ENCODE measurements around the gene FTSJ3.

The FTSJ3 gene

DNA sequence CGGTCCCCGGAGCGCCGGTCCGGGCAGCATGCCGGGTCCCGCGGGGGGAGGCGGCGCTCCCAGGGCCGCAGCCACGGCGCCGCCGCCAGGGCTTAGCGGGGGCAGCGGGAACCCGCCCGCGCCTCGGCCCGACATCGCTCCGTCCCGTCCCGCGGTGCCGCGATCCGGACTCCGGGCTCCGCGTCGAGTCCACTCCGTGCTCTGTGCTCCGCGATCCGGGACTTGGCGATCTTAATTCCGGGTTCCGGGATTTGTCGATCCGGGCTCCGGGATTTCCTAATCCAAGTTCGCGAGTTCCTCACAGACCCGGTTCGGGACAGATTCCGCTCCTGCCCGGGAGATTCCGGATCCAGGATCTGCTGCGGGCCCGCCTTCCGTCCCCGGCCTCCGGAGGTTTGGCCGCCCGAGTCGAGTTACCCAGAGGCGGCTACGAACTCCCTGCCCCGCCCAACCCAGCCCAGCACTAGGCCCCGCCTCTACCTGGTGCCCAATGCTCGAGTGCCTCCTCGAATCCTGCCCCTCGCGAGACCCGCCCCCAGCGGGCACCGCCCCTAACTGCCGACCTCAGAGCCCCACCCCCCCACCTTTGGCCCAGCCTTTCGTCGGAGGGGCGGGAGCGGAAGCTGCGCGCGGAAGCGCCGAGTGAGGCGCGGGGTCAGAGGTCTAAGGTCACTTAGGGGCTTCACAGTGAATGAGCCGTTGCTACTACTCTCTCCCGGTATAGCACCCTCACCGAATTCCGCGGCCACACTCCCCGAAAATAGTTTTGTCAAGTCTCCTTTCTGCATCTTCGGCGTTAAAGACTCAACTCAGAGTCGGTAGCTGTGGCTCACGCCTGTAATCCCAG is 15.3 kb upstream of the FTSJ3 start, which contains the start of gene SMARCD2:
Gene SMARCD2 (minus strand): TSS at position 146 of the 847 bp plus-strand sequence. CDS start 11 bp downstream, at position 135.
- Histone ChIP-seq H4K20me1 (peaks cover 33 to 47% (median 42%) of the 10 kb centered on the region in 11 experiments), H3K4me1 (peaks cover 48 to 60% (median 58%) of the 10 kb centered on the region in 10 experiments), H3K9ac (peak within 1 kb of the TSS; percentile 93 to 99 (median 96)), H3K9me3 (replicated peaks in 1 of 11) (peaks cover 0 to 3% (median 0%) of the 10 kb centered on the region in 11 experiments; a peak in 5 of 22 replicates), H3K27ac (peak within 1 kb of the TSS; percentile 90 to 98 (median 96)), H3K27me3 (no peaks in the 10 kb centered on the region), H3K36me3 (peaks cover 0 to 12% (median 7%) of the 10 kb centered on the region in 11 experiments; a peak in 17 of 22 replicates), H3K4me3 (peak within 1 kb of the TSS; percentile 78 to 100 (median 95)), H3K4me2 (peak within 1 kb of the TSS; percentile 97 to 100 (median 99))
- no peak for TF ChIP-seq Cebpa-rat (IDR thresholded peaks at IDR 0.05)

DNA sequence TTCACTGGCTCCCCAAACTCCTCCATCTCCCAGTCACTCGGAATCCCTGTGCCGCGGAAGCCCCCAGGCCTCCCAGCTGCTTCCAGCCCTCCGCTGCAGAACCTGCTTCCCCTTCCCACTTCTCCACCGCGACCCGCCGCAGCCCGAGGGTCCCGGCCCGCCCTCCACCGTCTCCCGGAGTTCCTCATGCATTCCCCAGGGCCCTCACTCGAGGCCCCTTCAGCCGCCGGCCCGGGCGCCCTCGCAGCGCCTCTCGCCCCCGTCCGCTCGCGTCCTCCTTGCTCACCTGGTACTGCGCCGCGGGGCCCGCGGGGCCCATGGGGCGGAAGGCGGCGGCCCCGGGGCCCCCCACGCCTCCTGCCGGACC is 14.7 kb upstream of the FTSJ3 start:
- TF ChIP-seq Cebpa-rat (IDR thresholded peaks at IDR 0.05): no peak
- Histone ChIP-seq H3K4me1 (peaks cover 53 to 67% (median 64%) of the 10 kb centered on the region in 10 experiments), H3K4me2 (peak overlapping the region; percentile 97 to 100 (median 99)), H3K9ac (peak overlapping the region; percentile 93 to 99 (median 96)), H4K20me1 (peaks cover 39 to 53% (median 48%) of the 10 kb centered on the region in 11 experiments), H3K4me3 (peak overlapping the region; percentile 78 to 100 (median 95)), H3K36me3 (peaks cover 5 to 18% (median 13%) of the 10 kb centered on the region in 11 experiments), H3K27ac (peak overlapping the region; percentile 90 to 98 (median 96)), H3K9me3 (replicated peaks in 1 of 11) (no peaks in the 10 kb centered on the region), H3K27me3 (no peaks in the 10 kb centered on the region)

- peak overlapping the region; percentile 78 to 100 (median 95) for H3K4me3 ChIP-seq
- TF ChIP-seq Cebpa-rat (IDR thresholded peaks at IDR 0.05): no peak
- H4K20me1 ChIP-seq: peaks cover 45 to 59% (median 54%) of the 10 kb centered on the region in 11 experiments
These were observed 14.1 kb upstream of the FTSJ3 start for GRCh38 chr17:63841350-63842172.

DNA sequence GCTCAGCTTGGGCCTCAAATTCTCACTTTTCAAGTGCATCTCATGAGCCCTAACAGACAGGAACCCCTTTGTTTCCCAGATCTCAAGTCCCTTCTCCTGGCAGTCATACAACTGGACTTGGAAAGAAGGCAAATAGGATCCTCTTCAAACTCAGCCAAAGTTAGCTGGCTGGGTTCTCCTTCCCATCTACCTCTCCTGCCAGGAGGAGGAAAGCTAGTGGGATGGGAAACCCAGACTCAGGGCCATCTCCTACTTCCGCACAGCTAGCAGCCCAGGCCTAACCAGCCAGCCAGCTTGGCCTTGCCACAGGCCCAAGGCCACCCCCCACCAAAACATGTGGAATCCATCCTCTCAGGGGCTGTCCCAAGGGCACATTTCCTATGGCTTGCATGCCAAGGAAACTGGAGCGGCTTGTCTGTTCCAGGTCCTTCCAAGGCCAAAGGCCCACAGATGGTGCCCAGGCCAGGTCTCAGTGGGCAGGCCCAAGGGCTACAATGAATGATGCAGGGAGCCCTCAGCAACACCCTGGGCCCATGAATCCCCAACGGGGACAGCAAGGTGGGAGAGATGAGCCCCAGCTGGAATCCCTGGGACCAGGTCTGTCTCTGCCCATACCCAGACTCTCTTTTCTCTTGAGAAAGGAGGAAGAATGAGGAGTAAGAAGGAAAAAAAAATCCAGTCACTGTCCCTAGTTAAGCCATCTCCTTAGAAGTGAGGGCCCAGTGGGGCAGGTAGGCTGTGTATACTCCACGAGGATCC is 13.3 kb upstream of the FTSJ3 start:
- no peak for TF ChIP-seq Cebpa-rat (IDR thresholded peaks at IDR 0.05)
- Histone ChIP-seq H3K4me3 (peak overlapping the region; percentile 78 to 100 (median 95)), H3K9me3 (replicated peaks in 1 of 11) (no peaks in the 10 kb centered on the region), H3K27me3 (no peaks in the 10 kb centered on the region), H3K9ac (peak overlapping the region; percentile 93 to 99 (median 96)), H3K36me3 (peaks cover 19 to 32% (median 27%) of the 10 kb centered on the region in 11 experiments), H3K27ac (peak overlapping the region; percentile 45 to 98 (median 96)), H3K4me2 (peak overlapping the region; percentile 97 to 100 (median 99)), H4K20me1 (peaks cover 52 to 67% (median 62%) of the 10 kb centered on the region in 11 experiments), H3K4me1 (peaks cover 54 to 79% (median 75%) of the 10 kb centered on the region in 10 experiments)

More at GRCh38 chr17:63841350-63842172, 14.1 kb upstream of the FTSJ3 start:
- Histone ChIP-seq H3K36me3 (peaks cover 11 to 24% (median 19%) of the 10 kb centered on the region in 11 experiments), H3K27me3 (no peaks in the 10 kb centered on the region), H3K9ac (peak overlapping the region; percentile 93 to 99 (median 96)), H3K4me1 (peaks cover 53 to 72% (median 70%) of the 10 kb centered on the region in 10 experiments), H3K4me2 (peak overlapping the region; percentile 97 to 100 (median 99)), H3K9me3 (replicated peaks in 1 of 11) (no peaks in the 10 kb centered on the region), H3K27ac (peak overlapping the region; percentile 90 to 98 (median 96))

DNA sequence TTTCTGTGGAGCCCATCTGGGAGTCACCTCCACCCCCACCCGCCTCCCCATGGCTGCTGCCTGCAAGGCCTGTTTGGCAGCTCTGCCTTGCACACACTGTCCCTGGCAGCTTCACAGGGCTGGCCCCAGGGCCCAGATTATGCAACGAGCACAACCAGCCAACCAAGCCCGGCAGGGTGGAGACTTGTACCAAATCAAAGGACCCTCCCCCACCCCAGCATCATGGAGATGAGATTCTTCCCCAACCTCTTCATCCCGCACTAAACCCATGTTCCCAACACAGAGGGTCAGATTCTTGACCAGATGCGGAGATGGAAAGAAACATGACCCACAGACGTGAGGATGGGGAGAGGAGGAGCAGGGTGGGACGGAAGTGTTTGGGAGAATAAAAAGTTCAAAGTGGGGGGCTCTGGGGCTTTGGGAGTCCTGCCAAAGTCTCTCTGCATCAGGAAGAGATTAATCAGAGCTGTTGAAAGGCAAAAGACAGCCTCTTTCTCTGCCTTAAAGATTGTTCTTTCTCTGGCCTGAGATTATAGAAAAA is 11.2 kb upstream of the FTSJ3 start:
- H3K4me1 ChIP-seq: peaks cover 63 to 80% (median 76%) of the 10 kb centered on the region in 10 experiments
- peak overlapping the region in 10 of 11 experiments; percentile 27 to 98 (median 96); a peak in 19 of 22 replicates for H3K27ac ChIP-seq
- H3K9me3 ChIP-seq (replicated peaks in 1 of 11): no peaks in the 10 kb centered on the region
- peaks cover 58 to 86% (median 78%) of the 10 kb centered on the region in 11 experiments for H4K20me1 ChIP-seq
- peak in 4 of 11 experiments; percentile 45 to 82 (median 56); a peak in 6 of 22 replicates for TF ChIP-seq Cebpa-rat (IDR thresholded peaks at IDR 0.05)
- peak overlapping the region; percentile 97 to 100 (median 99) for H3K4me2 ChIP-seq
- H3K36me3 ChIP-seq: peaks cover 35 to 53% (median 45%) of the 10 kb centered on the region in 11 experiments
- peak overlapping the region; percentile 7 to 100 (median 94); a peak in 18 of 20 replicates for H3K4me3 ChIP-seq
- peak overlapping the region; percentile 93 to 99 (median 96) for H3K9ac ChIP-seq
- no peaks in the 10 kb centered on the region for H3K27me3 ChIP-seq

DNA sequence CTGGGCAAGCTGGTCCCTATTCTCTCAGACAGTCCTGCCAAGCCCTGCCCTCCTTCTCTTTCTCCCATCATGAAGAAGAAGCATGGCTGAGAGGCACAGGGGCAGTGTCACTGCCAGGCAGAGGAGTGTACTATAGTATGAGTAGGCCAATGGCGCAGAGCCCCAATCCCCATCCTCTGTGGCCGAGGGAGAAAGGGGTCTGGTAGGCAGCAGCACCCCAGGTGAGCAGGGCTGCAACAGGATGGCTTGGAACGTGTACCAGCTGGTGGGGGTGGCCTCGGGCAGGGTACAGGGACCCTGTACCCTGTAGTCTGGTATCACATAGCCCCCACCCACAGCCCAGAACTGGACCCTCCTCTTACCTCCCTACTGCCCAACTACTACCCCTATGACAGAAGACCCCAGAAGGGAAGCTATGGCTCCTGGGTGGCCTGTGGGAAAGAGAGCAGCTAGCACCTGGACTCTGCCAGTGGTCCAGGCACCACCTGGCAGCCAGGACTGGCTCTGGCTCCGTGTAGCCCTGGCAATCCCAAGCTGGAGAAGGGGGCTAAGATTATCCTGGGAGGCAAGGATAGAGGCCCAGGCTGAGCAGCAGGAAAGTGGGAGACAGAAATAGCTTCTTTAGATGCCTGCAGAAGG is 10.6 kb upstream of the FTSJ3 start:
- Histone ChIP-seq H3K4me1 (peaks cover 64 to 84% (median 80%) of the 10 kb centered on the region in 10 experiments), H3K4me3 (peak overlapping the region in 6 of 10 experiments; percentile 78 to 100 (median 96); a peak in 7 of 20 replicates), H3K9ac (peak overlapping the region; percentile 93 to 99 (median 96); a peak in 19 of 22 replicates), H4K20me1 (peaks cover 58 to 93% (median 84%) of the 10 kb centered on the region in 11 experiments), H3K4me2 (peak overlapping the region; percentile 97 to 100 (median 99)), H3K27ac (peak overlapping the region in 9 of 11 experiments; percentile 1 to 98 (median 96); a peak in 17 of 22 replicates), H3K27me3 (no peaks in the 10 kb centered on the region), H3K9me3 (replicated peaks in 1 of 11) (no peaks in the 10 kb centered on the region), H3K36me3 (peaks cover 41 to 59% (median 51%) of the 10 kb centered on the region in 11 experiments)
- no peak for TF ChIP-seq Cebpa-rat (IDR thresholded peaks at IDR 0.05)

- Histone ChIP-seq H3K9me3 (replicated peaks in 1 of 11) (no peaks in the 10 kb centered on the region), H3K27me3 (no peaks in the 10 kb centered on the region), H3K27ac (peak overlapping the region in 9 of 11 experiments; percentile 1 to 98 (median 95); a peak in 12 of 22 replicates), H4K20me1 (peaks cover 58 to 99% (median 90%) of the 10 kb centered on the region in 11 experiments), H3K36me3 (peaks cover 47 to 65% (median 57%) of the 10 kb centered on the region in 11 experiments), H3K9ac (peak overlapping the region in 8 of 11 experiments; percentile 28 to 99 (median 96); a peak in 12 of 22 replicates), H3K4me2 (peak overlapping the region; percentile 31 to 100 (median 99); a peak in 21 of 22 replicates), H3K4me3 (0 out of 20 replicates have a peak overlapping the region, but pooled peaks of 2 of the 10 experiments have one; percentile 7 to 78), H3K4me1 (peaks cover 64 to 90% (median 85%) of the 10 kb centered on the region in 10 experiments)
- TF ChIP-seq Cebpa-rat (IDR thresholded peaks at IDR 0.05): no peak
These were observed 10.0 kb upstream of the FTSJ3 start for GRCh38 chr17:63837480-63837879.
